GM18517 (cell line): ENCODE data around the gene KLRC3.
"Not testable (repeated sequence)": the region's sequence is repeated elsewhere in the genome, so short reads cannot be mapped to it uniquely, and the experiment has no call there.

Source experiments
- ATAC-seq: cut with Tn5 transposase; IDR thresholded peaks from one replicate; pipeline ENCODE4 v1.9.1; 2021; ENCODE audit warnings: mild to moderate bottlenecking, moderate library complexity; ENCODE audit not compliant: unreplicated experiment

KLRC3 gene

GRCh38 chr12:10404798-10405197 is 15.6 kb downstream of the KLRC3 start:
- ATAC-seq: no peak

GRCh38 chr12:10400829-10401228 is 19.6 kb downstream of the KLRC3 start:
- no peak for ATAC-seq

- ATAC-seq: no peak
These were observed 22.2 kb downstream of the KLRC3 start for GRCh38 chr12:10398168-10398567.

GRCh38 chr12:10397296-10397695 is 23.1 kb downstream of the KLRC3 start:
- ATAC-seq: no peak

GRCh38 chr12:10396176-10396575 is 24.2 kb downstream of the KLRC3 start:
- ATAC-seq: not testable (repeated sequence)

GRCh38 chr12:10395390-10395998 is 24.9 kb downstream of the KLRC3 start:
- ATAC-seq: peak; percentile 86

- ATAC-seq: not testable (repeated sequence)
These were observed 25.8 kb downstream of the KLRC3 start for GRCh38 chr12:10394531-10395152.

- no peak for ATAC-seq
These were observed 27.1 kb downstream of the KLRC3 start for GRCh38 chr12:10393291-10393690.

- ATAC-seq: peak; percentile 53
These were observed 27.9 kb downstream of the KLRC3 start for GRCh38 chr12:10392394-10392930.

GRCh38 chr12:10390991-10391390 is 29.4 kb downstream of the KLRC3 start:
- not testable (repeated sequence) for ATAC-seq

GRCh38 chr12:10389904-10390303 is 30.5 kb downstream of the KLRC3 start, which contains the start of gene KLRK1:
Gene KLRK1, minus strand, starts transcription at chr12:10390041. Its CDS starts 1,231 bp downstream, at chr12:10388810.
- no peak for ATAC-seq

- no peak for ATAC-seq
These were observed 31.6 kb downstream of the KLRC3 start for GRCh38 chr12:10388624-10389413.

- ATAC-seq: not testable (repeated sequence)
These were observed 32.9 kb downstream of the KLRC3 start for GRCh38 chr12:10387498-10387897.

GRCh38 chr12:10386857-10387256 is 33.5 kb downstream of the KLRC3 start:
- no peak for ATAC-seq

- ATAC-seq: no peak
These were observed 35.2 kb downstream of the KLRC3 start for GRCh38 chr12:10385166-10385613.

- ATAC-seq: no peak
These were observed 36.2 kb downstream of the KLRC3 start for GRCh38 chr12:10384191-10384590.

- ATAC-seq: no peak
These were observed 38.3 kb downstream of the KLRC3 start for GRCh38 chr12:10381928-10382628.

- not testable (repeated sequence) for ATAC-seq
These were observed 41.7 kb downstream of the KLRC3 start for GRCh38 chr12:10378737-10379136.

GRCh38 chr12:10374624-10375018 is 45.8 kb downstream of the KLRC3 start:
- no peak for ATAC-seq

- ATAC-seq: no peak
These were observed 47.8 kb downstream of the KLRC3 start for GRCh38 chr12:10372559-10372958.
